SH-SY5Y (cell line): ENCODE data around the gene LRRC38.

Source experiments
- GATA2 ChIP-seq: IDR thresholded peaks from 2 replicates; pipeline ENCODE4 v1.6.1; 2011; ENCODE audit warnings: mild to moderate bottlenecking, low read depth, low read length
- GATA3 ChIP-seq: IDR thresholded peaks from 2 replicates; pipeline ENCODE4 v1.6.1; 2011; ENCODE audit warnings: low read depth, mild to moderate bottlenecking, low read length, moderate library complexity

GRCh38 chr1:13483946-13484345 is 29.9 kb downstream of the LRRC38 start:
- TF ChIP-seq GATA3 = no peak
- no peak for TF ChIP-seq GATA2
